Ramos (cell line): ENCODE measurements around the gene CHMP5.
"Not testable (repeated sequence)": the region's sequence is repeated elsewhere in the genome, so short reads cannot be mapped to it uniquely, and the experiment has no call there.

Experiments
- in situ Hi-C: fragments of 300-500 bp; cut with MboI; formaldehyde crosslinking; loops from one replicate; pipeline ENCODE4 v1.14.3; 2022; ENCODE audit warnings: low sequenced_read_pairs; ENCODE audit not compliant: unreplicated experiment

The CHMP5 gene

GRCh38 chr9:33304362-33304761 is 39.5 kb downstream of the CHMP5 start:
- in situ Hi-C loops: loop anchor here (10.0 kb wide), 1 partner anchor 160 kb away; no protein-coding TSS in a partner anchor

GRCh38 chr9:33306037-33306436 is 41.2 kb downstream of the CHMP5 start:
- in situ Hi-C loops: loop anchor here (10.0 kb wide), 1 partner anchor 159 kb away; no protein-coding TSS in a partner anchor

- in situ Hi-C loops: loop anchor here (10.0 kb wide), 1 partner anchor 158 kb away; no protein-coding TSS in a partner anchor
Observed at GRCh38 chr9:33307067-33307466, 42.2 kb downstream of the CHMP5 start.

GRCh38 chr9:33309903-33310302 is 45.1 kb downstream of the CHMP5 start:
- in situ Hi-C loops: loop anchor here (10.0 kb wide), 1 partner anchor 155 kb away; no protein-coding TSS in a partner anchor

- in situ Hi-C loops: no loop called here
Observed at GRCh38 chr9:33310748-33311147, 45.9 kb downstream of the CHMP5 start.

- in situ Hi-C loops: no loop called here
Observed at GRCh38 chr9:33311953-33312352, 47.1 kb downstream of the CHMP5 start.

GRCh38 chr9:33315371-33315770 is 50.5 kb downstream of the CHMP5 start:
- in situ Hi-C loops: no loop called here

- in situ Hi-C loops: not testable (repeated sequence)
Observed at GRCh38 chr9:33317136-33317535, 52.3 kb downstream of the CHMP5 start.

- in situ Hi-C loops: no loop called here
Observed at GRCh38 chr9:33318225-33318624, 53.4 kb downstream of the CHMP5 start.

GRCh38 chr9:33318781-33319180 is 53.9 kb downstream of the CHMP5 start:
- in situ Hi-C loops: no loop called here

GRCh38 chr9:33320230-33320567 is 55.4 kb downstream of the CHMP5 start:
- in situ Hi-C loops: no loop called here

- in situ Hi-C loops: no loop called here
Observed at GRCh38 chr9:33320568-33321261, 55.9 kb downstream of the CHMP5 start.

GRCh38 chr9:33329117-33329563 is 64.3 kb downstream of the CHMP5 start:
- in situ Hi-C loops: no loop called here

- in situ Hi-C loops: no loop called here
Observed at GRCh38 chr9:33329979-33330378, 65.1 kb downstream of the CHMP5 start.

- in situ Hi-C loops: no loop called here
Observed at GRCh38 chr9:33331377-33331891, 66.6 kb downstream of the CHMP5 start.
